ENCODE measurements around the gene CEACAM5. TPM values are rescaled to one million over a fixed set of nuclear protein-coding genes. Genes with fewer than 3 reads are reported as not detected.

The CEACAM5 gene
- total and polyA plus RNA-seq, 12 donors, result 0.03 TPM; not detected in 11

DNA sequence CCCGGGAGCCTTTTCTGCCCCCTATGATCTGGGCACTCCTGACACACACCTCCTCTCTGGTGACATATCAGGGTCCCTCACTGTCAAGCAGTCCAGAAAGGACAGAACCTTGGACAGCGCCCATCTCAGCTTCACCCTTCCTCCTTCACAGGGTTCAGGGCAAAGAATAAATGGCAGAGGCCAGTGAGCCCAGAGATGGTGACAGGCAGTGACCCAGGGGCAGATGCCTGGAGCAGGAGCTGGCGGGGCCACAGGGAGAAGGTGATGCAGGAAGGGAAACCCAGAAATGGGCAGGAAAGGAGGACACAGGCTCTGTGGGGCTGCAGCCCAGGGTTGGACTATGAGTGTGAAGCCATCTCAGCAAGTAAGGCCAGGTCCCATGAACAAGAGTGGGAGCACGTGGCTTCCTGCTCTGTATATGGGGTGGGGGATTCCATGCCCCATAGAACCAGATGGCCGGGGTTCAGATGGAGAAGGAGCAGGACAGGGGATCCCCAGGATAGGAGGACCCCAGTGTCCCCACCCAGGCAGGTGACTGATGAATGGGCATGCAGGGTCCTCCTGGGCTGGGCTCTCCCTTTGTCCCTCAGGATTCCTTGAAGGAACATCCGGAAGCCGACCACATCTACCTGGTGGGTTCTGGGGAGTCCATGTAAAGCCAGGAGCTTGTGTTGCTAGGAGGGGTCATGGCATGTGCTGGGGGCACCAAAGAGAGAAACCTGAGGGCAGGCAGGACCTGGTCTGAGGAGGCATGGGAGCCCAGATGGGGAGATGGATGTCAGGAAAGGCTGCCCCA, 11.8 kb upstream of the CEACAM5 start:
- WGBS, 2 donors, result 48 to 54% methylated on average over 7 of the region's 7 CpGs
- ATAC-seq, result no peak
- H3K27me3 ChIP-seq, result peaks cover 0 to 44% (median 37%) of the 10 kb centered on the region in 7 donors
- peaks cover 0 to 26% (median 10%) of the 10 kb centered on the region in 11 donors for H3K9me3 ChIP-seq
- no peak overlapping the region for H3K27ac ChIP-seq
- H3K4me3 ChIP-seq, result no peak overlapping the region
- intact Hi-C loops (cut with DNase I), result no loop called here
- H3K36me3 ChIP-seq, result no peaks in the 10 kb centered on the region
- H3K4me1 ChIP-seq, result no peaks in the 10 kb centered on the region
- TF ChIP-seq, protein P1, sequence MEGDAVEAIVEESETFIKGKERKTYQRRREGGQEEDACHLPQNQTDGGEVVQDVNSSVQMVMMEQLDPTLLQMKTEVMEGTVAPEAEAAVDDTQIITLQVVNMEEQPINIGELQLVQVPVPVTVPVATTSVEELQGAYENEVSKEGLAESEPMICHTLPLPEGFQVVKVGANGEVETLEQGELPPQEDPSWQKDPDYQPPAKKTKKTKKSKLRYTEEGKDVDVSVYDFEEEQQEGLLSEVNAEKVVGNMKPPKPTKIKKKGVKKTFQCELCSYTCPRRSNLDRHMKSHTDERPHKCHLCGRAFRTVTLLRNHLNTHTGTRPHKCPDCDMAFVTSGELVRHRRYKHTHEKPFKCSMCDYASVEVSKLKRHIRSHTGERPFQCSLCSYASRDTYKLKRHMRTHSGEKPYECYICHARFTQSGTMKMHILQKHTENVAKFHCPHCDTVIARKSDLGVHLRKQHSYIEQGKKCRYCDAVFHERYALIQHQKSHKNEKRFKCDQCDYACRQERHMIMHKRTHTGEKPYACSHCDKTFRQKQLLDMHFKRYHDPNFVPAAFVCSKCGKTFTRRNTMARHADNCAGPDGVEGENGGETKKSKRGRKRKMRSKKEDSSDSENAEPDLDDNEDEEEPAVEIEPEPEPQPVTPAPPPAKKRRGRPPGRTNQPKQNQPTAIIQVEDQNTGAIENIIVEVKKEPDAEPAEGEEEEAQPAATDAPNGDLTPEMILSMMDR (IDR thresholded peaks at IDR 0.05), result no peak
- no peak for DNase-seq

DNA sequence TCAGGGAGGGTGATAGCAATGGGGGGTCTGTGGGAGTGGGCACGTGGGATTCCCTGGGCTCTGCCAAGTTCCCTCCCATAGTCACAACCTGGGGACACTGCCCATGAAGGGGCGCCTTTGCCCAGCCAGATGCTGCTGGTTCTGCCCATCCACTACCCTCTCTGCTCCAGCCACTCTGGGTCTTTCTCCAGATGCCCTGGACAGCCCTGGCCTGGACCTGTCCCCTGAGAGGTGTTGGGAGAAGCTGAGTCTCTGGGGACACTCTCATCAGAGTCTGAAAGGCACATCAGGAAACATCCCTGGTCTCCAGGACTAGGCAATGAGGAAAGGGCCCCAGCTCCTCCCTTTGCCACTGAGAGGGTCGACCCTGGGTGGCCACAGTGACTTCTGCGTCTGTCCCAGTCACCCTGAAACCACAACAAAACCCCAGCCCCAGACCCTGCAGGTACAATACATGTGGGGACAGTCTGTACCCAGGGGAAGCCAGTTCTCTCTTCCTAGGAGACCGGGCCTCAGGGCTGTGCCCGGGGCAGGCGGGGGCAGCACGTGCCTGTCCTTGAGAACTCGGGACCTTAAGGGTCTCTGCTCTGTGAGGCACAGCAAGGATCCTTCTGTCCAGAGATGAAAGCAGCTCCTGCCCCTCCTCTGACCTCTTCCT, 11.1 kb upstream of the CEACAM5 start:
- Histone ChIP-seq H3K27ac (no peak overlapping the region), H3K36me3 (no peaks in the 10 kb centered on the region), H3K9me3 (peaks cover 0 to 19% (median 6%) of the 10 kb centered on the region in 11 donors), H3K27me3 (peaks cover 0 to 43% (median 37%) of the 10 kb centered on the region in 7 donors), H3K4me3 (no peak overlapping the region), H3K4me1 (no peaks in the 10 kb centered on the region)
- ATAC-seq (no peak), DNase-seq (no peak)
- 48 to 57% methylated on average over 9 of the region's 9 CpGs for WGBS, 2 donors
- intact Hi-C loops (cut with DNase I), result no loop called here
- TF ChIP-seq, protein P1 (IDR thresholded peaks at IDR 0.05), result no peak

DNA sequence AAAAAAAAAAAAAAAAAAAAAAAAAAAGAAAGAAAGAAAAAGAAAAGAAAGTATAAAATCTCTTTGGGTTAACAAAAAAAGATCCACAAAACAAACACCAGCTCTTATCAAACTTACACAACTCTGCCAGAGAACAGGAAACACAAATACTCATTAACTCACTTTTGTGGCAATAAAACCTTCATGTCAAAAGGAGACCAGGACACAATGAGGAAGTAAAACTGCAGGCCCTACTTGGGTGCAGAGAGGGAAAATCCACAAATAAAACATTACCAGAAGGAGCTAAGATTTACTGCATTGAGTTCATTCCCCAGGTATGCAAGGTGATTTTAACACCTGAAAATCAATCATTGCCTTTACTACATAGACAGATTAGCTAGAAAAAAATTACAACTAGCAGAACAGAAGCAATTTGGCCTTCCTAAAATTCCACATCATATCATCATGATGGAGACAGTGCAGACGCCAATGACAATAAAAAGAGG, 9.6 kb upstream of the CEACAM5 start:
- ATAC-seq, result no peak
- H3K4me3 ChIP-seq, result no peak overlapping the region
- TF ChIP-seq, protein P1 (IDR thresholded peaks at IDR 0.05), result no peak
- peaks cover 0 to 4% (median 0%) of the 10 kb centered on the region in 11 donors for H3K9me3 ChIP-seq
- H3K27ac ChIP-seq, result no peak overlapping the region
- no peak for DNase-seq
- intact Hi-C loops (cut with DNase I), result no loop called here
- WGBS, 2 donors, result 54 to 68% methylated on average over 1 of the region's 1 CpG
- H3K27me3 ChIP-seq, result peaks cover 0 to 45% (median 36%) of the 10 kb centered on the region in 7 donors
- H3K4me1 ChIP-seq, result no peaks in the 10 kb centered on the region
- H3K36me3 ChIP-seq, result no peaks in the 10 kb centered on the region

DNA sequence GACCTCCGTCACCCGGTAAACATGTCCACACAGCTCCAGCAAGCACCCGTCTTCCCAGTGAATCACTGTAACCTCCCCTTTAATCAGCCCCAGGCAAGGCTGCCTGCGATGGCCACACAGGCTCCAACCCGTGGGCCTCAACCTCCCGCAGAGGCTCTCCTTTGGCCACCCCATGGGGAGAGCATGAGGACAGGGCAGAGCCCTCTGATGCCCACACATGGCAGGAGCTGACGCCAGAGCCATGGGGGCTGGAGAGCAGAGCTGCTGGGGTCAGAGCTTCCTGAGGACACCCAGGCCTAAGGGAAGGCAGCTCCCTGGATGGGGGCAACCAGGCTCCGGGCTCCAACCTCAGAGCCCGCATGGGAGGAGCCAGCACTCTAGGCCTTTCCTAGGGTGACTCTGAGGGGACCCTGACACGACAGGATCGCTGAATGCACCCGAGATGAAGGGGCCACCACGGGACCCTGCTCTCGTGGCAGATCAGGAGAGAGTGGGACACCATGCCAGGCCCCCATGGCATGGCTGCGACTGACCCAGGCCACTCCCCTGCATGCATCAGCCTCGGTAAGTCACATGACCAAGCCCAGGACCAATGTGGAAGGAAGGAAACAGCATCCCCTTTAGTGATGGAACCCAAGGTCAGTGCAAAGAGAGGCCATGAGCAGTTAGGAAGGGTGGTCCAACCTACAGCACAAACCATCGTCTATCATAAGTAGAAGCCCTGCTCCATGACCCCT, 9.0 kb upstream of the CEACAM5 start:
- intact Hi-C loops (cut with DNase I), result no loop called here
- H3K4me1 ChIP-seq, result no peaks in the 10 kb centered on the region
- peaks cover 0 to 51% (median 39%) of the 10 kb centered on the region in 7 donors for H3K27me3 ChIP-seq
- ATAC-seq (peak in 1 of 8 donors; percentile 33), DNase-seq (no peak)
- no peaks in the 10 kb centered on the region for H3K9me3 ChIP-seq
- H3K36me3 ChIP-seq, result no peaks in the 10 kb centered on the region
- WGBS, 2 donors, result 68 to 72% methylated on average over 17 of the region's 17 CpGs
- no peak overlapping the region for H3K4me3 ChIP-seq
- TF ChIP-seq, protein P1 (IDR thresholded peaks at IDR 0.05), result no peak
- H3K27ac ChIP-seq, result no peak overlapping the region
